HCT116 (cell line): Measurements from ENCODE around the gene SERPINB6. TPM values are rescaled to one million over a fixed set of nuclear protein-coding genes. Genes with fewer than 3 reads are reported as not detected.

Experiments
- ATAC-seq: fragments of 200-7000 bp; cut with Tn5 transposase; 2 replicates; pipeline ENCODE4 v1.9.1; 2020; ENCODE audit warnings: mild to moderate bottlenecking, moderate library complexity
- BruUV-seq: library from RNA; stranded (reverse); fragments of 400-500 nt; replicated peaks from 2 replicates; lab custom pipeline; 2021; lab: Mats Ljungman, UMichigan
- CTCF ChIA-PET: fragments of 300-600 bp; sonication (Branson Sonifier 250); formaldehyde crosslinking; loops from one replicate; lab custom pipeline; 2021; ENCODE audit warnings: antibody characterized with exemption; lab: Charles Lee
- POLR2A ChIA-PET: fragments of 300-600, 350-600 bp; sonication (Branson Sonifier 250); formaldehyde crosslinking; loops from one replicate; lab custom pipeline; 2021; ENCODE audit warnings: antibody characterized with exemption; lab: Charles Lee
- RAD21 ChIA-PET, 2 experiments: fragments of 300-600 bp; sonication (Branson Sonifier 250); formaldehyde crosslinking; loops; one replicate each; lab custom pipeline; 2023; ENCODE audit warnings: low total read pairs in 2 of 2; ENCODE audit not compliant: uncharacterized antibody in 2 of 2, unreplicated experiment in 2 of 2, low non-redundant PET in 1 of 2; lab: Charles Lee
- DNase-seq: peaks from one replicate; pipeline ENCODE4 v3.0.0-alpha.2; 2010; ENCODE audit warnings: low read depth, low spot score
- H2AFZ ChIP-seq: fragments of 200-600 bp; shearing (Covaris generic), sonication (generic); 2 replicates; pipeline ENCODE4 v1.6.1; 2017; ENCODE audit warnings: low read depth, mixed run types, mixed read lengths, antibody characterized with exemption, low read length; ENCODE audit not compliant: poor library complexity, severe bottlenecking
- H3K27ac ChIP-seq: 2 replicates; pipeline ENCODE4 v1.5.1; 2012; ENCODE audit warnings: low read depth, low read length
- H3K27me3 ChIP-seq: fragments of 200-600 bp; sonication (generic); 2 replicates; pipeline ENCODE4 v1.6.1; 2016; ENCODE audit warnings: mixed run types, low read length, mixed read lengths; ENCODE audit not compliant: insufficient read depth
- H3K36me3 ChIP-seq, 2 experiments: fragments of 200-500 bp in 1 of 2; fragments of 200-600 bp in 1 of 2; sonication (Bioruptor generic) in 1 of 2; sonication (generic) in 1 of 2; 2 replicates each; pipeline versions ENCODE4 v1.5.1 to v1.6.1; 2014 to 2016; ENCODE audit warnings: low read length in 2 of 2, inconsistent platforms in 1 of 2, mixed read lengths in 1 of 2, mixed run types in 1 of 2; ENCODE audit not compliant: insufficient read depth in 2 of 2, control insufficient read depth in 1 of 2
- H3K4me1 ChIP-seq, 2 experiments: fragments of 200-600 bp in 1 of 2; sonication (generic) in 1 of 2; 2 replicates each; pipeline versions ENCODE4 v1.5.1 to v1.6.1; 2012 to 2017; ENCODE audit warnings: low read length in 2 of 2, inconsistent platforms in 1 of 2, mild to moderate bottlenecking in 1 of 2, mixed read lengths in 1 of 2, mixed run types in 1 of 2, moderate library complexity in 1 of 2; ENCODE audit not compliant: insufficient read depth in 2 of 2, control insufficient read depth in 1 of 2
- H3K4me2 ChIP-seq: fragments of 200-600 bp; sonication (generic); 2 replicates; pipeline ENCODE4 v1.6.1; 2017; ENCODE audit warnings: mixed run types, low read length, mixed read lengths
- H3K4me3 ChIP-seq, 2 experiments: fragments of 200-600 bp in 1 of 2; sonication (generic) in 1 of 2; replicated peaks in 1 of 2; 2 replicates each; pipeline ENCODE4 v1.5.1; 2011 to 2016; ENCODE audit warnings: low read length in 2 of 2, control low read depth in 1 of 2, low read depth in 1 of 2, mild to moderate bottlenecking in 1 of 2, mixed read lengths in 1 of 2, mixed run types in 1 of 2
- H3K79me2 ChIP-seq: fragments of 200-600 bp; sonication (generic); 2 replicates; pipeline ENCODE4 v1.6.1; 2017; ENCODE audit warnings: mild to moderate bottlenecking, mixed run types, low read length, moderate library complexity, mixed read lengths; ENCODE audit not compliant: insufficient read depth
- H3K9ac ChIP-seq: fragments of 200-600 bp; sonication (generic); 2 replicates; pipeline ENCODE4 v1.6.1; 2016; ENCODE audit warnings: low read length, mixed read lengths
- H3K9me2 ChIP-seq: fragments of 200-600 bp; sonication (generic), shearing (Covaris generic); 2 replicates; pipeline ENCODE4 v1.6.1; 2017; ENCODE audit warnings: mixed run types, mild to moderate bottlenecking, moderate library complexity; ENCODE audit not compliant: insufficient read depth
- H3K9me3 ChIP-seq, 2 experiments: fragments of 200-500 bp in 1 of 2; fragments of 200-600 bp in 1 of 2; sonication (Bioruptor generic) in 1 of 2; sonication (generic) in 1 of 2; 2 replicates each; pipeline ENCODE4 v1.6.1; 2014 to 2017; ENCODE audit warnings: low read length in 2 of 2, mixed read lengths in 2 of 2, inconsistent platforms in 1 of 2, low read depth in 1 of 2, mild to moderate bottlenecking in 1 of 2, mixed run types in 1 of 2, moderate library complexity in 1 of 2; ENCODE audit not compliant: control insufficient read depth in 1 of 2, insufficient read depth in 1 of 2
- H4K20me1 ChIP-seq: fragments of 200-600 bp; sonication (generic), shearing (Covaris generic); 2 replicates; pipeline ENCODE4 v1.6.1; 2017; ENCODE audit warnings: mixed run types, mild to moderate bottlenecking, moderate library complexity; ENCODE audit not compliant: insufficient read depth
- CBX3 ChIP-seq: IDR thresholded peaks from 2 replicates; pipeline ENCODE4 v1.6.1; 2012; ENCODE audit warnings: low read depth
- CEBPB ChIP-seq: IDR thresholded peaks from 2 replicates; pipeline ENCODE4 v1.6.1; 2012; ENCODE audit warnings: low read depth
- CTCF ChIP-seq, 3 experiments: fragments of 200-600 bp in 1 of 3; sonication (generic) in 1 of 3; IDR thresholded peaks in 2 of 3; conservative IDR thresholded peaks in 1 of 3; 2 replicates each; pipeline ENCODE4 v1.5.1; 2012 to 2017; ENCODE audit warnings: low read depth in 2 of 3, low read length in 2 of 3, antibody characterized with exemption in 1 of 3, borderline replicate concordance in 1 of 3, control low read depth in 1 of 3, mild to moderate bottlenecking in 1 of 3, mixed read lengths in 1 of 3, mixed run types in 1 of 3, moderate library complexity in 1 of 3; ENCODE audit not compliant: insufficient read depth in 1 of 3
- ELF1 ChIP-seq: IDR thresholded peaks from 2 replicates; pipeline ENCODE4 v1.6.1; 2012; ENCODE audit warnings: low read depth, borderline replicate concordance
- EZH2 ChIP-seq: fragments of 200-600 bp; sonication (generic); IDR thresholded peaks from 2 replicates; pipeline ENCODE4 v1.6.1; 2017; ENCODE audit warnings: antibody characterized with exemption, mixed run types
- POLR2AphosphoS5 ChIP-seq: IDR thresholded peaks from 2 replicates; pipeline ENCODE4 v1.6.1; 2011; ENCODE audit warnings: mild to moderate bottlenecking, low read depth, low read length, moderate library complexity
- SP1 ChIP-seq: IDR thresholded peaks from 2 replicates; pipeline ENCODE4 v1.6.1; 2012; ENCODE audit warnings: low read depth
- ZNF274 ChIP-seq: fragments of 200-500 bp; sonication (Bioruptor generic); IDR thresholded peaks from 2 replicates; pipeline ENCODE4 v1.6.1; 2014; ENCODE audit warnings: mild to moderate bottlenecking, low read depth, low read length, inconsistent platforms
- intact Hi-C: fragments of 100-400 bp; cut with micrococcal nuclease; formaldehyde crosslinking; loops from 2 replicates; pipeline ENCODE4 v1.10.0; 2022
- total RNA-seq: library from RNA; stranded (reverse); gene quantifications from one replicate; pipeline ENCODE4 v1.2.1, GENCODE V29; 2021; ENCODE audit not compliant: unreplicated experiment
- TF ChIP-seq, protein P1 (sequence below): IDR thresholded peaks from 2 replicates; pipeline ENCODE4 v1.6.1; 2012; ENCODE audit warnings: low read depth

SERPINB6 gene
- total RNA-seq, 1 experiment from 2014 or later = 103 TPM

DNA sequence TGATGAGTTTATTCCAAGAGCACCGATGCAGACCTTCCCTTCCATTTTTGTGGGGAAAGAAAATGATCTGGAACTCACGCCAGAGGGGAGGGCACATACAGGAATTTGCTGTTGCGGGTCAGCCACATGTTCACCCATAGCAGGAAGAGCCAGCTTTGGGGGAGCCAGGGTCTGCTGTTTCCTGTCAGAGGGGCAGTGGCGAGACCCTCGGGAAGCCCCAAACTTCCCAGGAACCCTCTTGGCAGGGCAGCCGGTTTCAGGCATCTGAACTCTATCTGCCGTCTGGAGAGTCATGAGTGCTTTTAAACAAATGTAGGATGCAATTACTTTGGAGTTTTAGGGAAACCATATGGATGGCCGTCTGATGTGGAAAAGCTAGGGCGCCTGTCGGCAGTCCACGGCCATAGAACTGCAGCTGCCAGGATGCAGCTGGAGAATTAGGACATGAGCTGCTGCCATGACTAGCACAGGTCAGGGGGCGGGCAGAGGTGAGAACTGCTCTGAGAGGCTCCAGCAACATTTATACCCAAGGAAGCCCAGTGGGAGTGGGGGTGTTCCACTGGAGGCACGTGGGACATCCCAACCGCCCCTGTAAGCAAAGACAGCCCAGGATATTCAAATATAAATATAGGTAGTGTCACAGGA, 53.4 kb downstream of the SERPINB6 start (continued):
- TF ChIP-seq, protein P1, sequence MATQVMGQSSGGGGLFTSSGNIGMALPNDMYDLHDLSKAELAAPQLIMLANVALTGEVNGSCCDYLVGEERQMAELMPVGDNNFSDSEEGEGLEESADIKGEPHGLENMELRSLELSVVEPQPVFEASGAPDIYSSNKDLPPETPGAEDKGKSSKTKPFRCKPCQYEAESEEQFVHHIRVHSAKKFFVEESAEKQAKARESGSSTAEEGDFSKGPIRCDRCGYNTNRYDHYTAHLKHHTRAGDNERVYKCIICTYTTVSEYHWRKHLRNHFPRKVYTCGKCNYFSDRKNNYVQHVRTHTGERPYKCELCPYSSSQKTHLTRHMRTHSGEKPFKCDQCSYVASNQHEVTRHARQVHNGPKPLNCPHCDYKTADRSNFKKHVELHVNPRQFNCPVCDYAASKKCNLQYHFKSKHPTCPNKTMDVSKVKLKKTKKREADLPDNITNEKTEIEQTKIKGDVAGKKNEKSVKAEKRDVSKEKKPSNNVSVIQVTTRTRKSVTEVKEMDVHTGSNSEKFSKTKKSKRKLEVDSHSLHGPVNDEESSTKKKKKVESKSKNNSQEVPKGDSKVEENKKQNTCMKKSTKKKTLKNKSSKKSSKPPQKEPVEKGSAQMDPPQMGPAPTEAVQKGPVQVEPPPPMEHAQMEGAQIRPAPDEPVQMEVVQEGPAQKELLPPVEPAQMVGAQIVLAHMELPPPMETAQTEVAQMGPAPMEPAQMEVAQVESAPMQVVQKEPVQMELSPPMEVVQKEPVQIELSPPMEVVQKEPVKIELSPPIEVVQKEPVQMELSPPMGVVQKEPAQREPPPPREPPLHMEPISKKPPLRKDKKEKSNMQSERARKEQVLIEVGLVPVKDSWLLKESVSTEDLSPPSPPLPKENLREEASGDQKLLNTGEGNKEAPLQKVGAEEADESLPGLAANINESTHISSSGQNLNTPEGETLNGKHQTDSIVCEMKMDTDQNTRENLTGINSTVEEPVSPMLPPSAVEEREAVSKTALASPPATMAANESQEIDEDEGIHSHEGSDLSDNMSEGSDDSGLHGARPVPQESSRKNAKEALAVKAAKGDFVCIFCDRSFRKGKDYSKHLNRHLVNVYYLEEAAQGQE = no peak

GRCh38 chr6:2917065-2917464, 54.3 kb downstream of the SERPINB6 start:
- Histone ChIP-seq H4K20me1 (no peaks in the 10 kb centered on the region), H3K4me1 (no peaks in the 10 kb centered on the region), H3K4me2 (no peak overlapping the region), H3K27me3 (no peaks in the 10 kb centered on the region), H3K27ac (no peak overlapping the region), H3K36me3 (no peaks in the 10 kb centered on the region), H3K4me3 (no peak overlapping the region), H3K79me2 (no peaks in the 10 kb centered on the region), H3K9me3 (no peaks in the 10 kb centered on the region), H2AFZ (no peak overlapping the region), H3K9me2 (no peaks in the 10 kb centered on the region), H3K9ac (no peak overlapping the region)
- CTCF ChIA-PET = no interaction called here
- RAD21 ChIA-PET = no interaction called here
- BruUV-seq = no TSS peak
- intact Hi-C loops = no loop called here
- TF ChIP-seq CTCF (IDR thresholded peaks at IDR 0.05 in 2 of 3, conservative IDR thresholded peaks at IDR 0.05 in 1 of 3; ENCODE audit: borderline replicate concordance in 1 of 3, insufficient read depth in 1 of 3, low read depth in 2 of 3, low read length in 2 of 3) (peak in 1 of 3 experiments; percentile 31; a peak in 2 of 6 replicates), SP1 (no peak), ELF1 (no peak), CEBPB (no peak), ZNF274 (no peak), CBX3 (no peak), POLR2AphosphoS5 (no peak), EZH2 (no peak)
- ATAC-seq (peak; percentile 74), DNase-seq (no peak)
- POLR2A ChIA-PET = interaction anchor here (1.2 kb wide), 1 partner anchor 11 kb away, joined by 3 read pairs; no protein-coding TSS in a partner anchor
